Amniotic stem cell (primary cell): Measurements from ENCODE around the gene PPIG.
"Not testable (repeated sequence)": the region's sequence is repeated elsewhere in the genome, so short reads cannot be mapped to it uniquely, and the experiment has no call there.

ENCODE experiments used
- DNase-seq: peaks from one replicate; lab custom pipeline; 2025; lab: John Stamatoyannopoulos, UW

PPIG gene

DNA sequence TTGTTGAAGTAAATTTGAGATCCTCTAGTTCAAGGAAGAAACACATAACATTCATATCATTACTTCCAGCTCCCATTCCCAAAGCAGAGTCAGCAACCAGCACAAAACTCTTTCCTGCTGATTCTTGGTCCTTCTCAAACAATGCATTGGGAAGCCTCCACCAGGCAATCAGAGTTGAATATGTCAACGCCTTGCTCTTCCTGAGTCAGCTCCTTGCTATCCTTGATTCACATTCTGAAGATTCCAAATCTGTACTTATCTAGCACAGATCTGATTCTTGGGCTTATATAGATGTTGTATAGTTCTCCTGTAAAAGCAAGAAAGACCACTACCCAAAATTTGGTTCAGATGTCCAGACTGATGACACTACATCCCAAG is 80.4 kb downstream of the PPIG start:
- no peak for DNase-seq

DNA sequence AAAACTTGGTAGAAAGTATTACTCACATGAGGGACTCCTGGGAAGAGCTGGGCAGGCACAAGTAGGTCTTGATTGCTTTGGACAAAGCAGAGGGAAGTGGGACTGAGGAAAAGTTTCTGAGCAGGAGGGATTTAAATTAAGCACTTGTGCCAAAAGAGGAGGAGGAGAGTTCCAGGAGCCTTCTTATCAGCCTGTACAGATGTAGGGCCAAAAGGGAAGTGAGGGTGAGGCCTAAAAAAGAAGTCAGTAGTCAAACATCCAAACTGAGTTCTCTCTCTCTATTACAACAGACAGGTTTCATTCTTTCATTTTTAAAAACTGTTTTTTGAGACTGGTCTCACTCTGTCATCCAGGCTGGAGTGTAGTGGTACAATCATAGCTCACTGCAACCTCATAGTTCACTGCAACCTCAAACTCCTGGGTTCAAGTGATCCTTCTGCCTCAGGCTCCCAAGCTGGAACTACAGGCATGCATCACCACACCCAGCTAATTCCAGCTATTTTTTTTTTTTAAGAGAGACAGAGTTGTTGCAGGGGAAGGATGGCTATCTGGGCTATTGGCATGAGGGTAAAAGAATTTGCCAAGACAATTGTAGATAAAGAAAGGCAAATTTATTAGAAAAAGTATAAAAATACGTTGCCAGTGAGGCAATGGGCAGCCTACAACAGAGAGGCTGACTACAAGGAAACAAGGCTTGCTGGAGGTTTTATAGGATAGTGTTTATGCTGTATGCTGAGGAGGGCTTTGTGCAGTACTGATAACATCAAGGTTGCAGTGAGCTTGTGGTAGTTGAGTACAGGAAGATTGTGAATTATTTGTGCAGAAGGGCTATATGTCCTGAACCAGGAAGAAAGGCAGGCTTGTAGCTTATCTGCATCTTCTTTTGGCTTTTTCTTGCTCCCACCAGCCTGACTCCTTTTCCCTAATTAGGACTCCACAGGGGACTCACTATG is 81.1 kb downstream of the PPIG start:
- no peak for DNase-seq

DNA sequence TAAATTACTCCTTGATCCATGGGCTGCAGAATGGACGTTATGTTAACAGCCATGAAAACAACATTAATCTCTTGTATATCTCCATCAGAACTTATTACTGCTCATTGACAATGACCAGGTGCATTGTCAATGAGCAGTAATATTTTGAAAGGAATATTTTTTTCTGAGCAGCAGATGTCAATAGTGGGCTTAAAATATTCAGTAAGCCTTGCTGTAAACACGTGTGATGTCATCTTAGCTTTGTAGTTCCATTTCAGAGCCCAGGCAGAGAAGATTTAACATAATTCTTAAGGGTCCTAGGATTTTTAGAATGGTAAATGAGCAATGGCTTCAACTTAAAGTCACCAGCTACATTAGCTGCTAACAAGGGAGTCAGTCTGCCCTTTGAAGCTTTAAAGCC is 83.4 kb downstream of the PPIG start:
- DNase-seq, result no peak

DNA sequence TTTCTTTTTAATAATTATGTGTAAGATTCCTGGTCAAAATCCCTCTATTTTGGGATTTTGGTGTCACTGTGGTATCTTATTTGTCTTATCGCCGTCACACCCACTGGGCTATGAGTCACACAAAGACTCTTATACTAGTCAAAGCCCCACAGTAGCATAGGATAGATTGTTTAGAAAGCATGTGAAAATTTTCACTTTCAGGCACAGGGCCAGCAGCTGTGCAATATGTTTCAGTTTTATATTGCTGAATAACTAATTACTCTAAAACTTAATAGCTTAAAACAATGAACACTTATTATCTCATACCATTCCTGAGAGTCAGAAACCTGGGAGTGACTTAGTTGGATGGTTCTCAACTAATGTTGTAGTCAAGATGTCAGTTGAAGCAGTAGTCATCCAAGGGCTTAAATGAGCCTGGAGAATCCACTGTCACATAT is 86.1 kb downstream of the PPIG start:
- DNase-seq, result no peak

DNA sequence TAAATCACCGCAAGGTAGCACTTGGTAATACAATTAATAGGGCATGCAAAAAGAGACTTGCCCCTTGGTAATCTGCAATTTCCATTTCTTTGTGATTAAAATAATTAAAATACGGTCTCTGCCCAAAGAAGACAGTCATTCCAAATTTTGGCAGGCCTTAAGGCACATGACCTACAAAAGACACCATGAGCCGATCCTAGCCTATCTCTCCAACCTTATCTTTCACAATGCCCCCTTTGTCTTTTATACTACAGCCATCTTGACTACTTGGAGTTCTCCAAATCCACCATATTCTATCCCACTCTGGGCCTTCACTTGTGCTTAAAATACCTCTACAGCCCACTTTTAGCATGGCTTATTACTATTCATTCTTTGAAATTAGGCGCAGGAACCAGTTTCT is 86.8 kb downstream of the PPIG start:
- no peak for DNase-seq

DNA sequence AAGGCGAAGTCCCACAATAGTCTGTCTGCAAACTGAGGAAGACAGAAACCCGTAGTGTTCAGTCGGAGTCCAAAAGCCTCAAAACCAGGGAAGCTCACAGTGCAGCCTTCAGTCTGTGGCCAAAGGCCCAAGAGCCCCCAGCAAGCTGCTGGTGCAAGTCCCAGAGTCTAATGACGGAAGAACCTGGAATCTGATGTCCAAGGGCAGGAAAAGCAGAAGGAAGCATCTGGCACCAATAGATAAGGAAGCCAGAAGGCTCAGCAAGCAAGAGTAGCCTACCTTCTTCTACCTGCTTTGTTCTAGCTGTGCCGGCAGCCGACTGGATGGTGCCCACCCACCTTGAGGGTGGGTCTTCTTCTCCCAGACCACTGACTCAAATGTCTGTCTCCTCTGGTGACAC is 88.3 kb downstream of the PPIG start:
- DNase-seq, result no peak

DNA sequence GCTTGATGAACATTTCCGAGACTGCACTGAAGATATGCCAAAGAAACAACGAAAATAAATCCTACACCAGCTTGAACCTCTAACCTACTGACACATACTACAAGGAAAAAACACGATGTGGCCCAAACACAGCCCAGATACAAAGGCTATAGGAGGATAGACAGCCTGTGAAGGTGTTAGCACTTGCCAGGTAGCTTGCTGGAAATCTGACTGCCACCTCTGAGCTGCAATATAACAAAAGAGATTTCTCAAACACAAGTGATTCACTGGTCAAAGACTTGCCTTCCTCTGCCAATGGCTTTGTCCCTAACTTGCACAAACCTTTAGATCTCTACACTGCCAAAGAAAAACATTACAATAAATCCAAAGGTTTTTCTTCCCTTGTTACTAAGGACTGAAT is 89.0 kb downstream of the PPIG start:
- no peak for DNase-seq

DNA sequence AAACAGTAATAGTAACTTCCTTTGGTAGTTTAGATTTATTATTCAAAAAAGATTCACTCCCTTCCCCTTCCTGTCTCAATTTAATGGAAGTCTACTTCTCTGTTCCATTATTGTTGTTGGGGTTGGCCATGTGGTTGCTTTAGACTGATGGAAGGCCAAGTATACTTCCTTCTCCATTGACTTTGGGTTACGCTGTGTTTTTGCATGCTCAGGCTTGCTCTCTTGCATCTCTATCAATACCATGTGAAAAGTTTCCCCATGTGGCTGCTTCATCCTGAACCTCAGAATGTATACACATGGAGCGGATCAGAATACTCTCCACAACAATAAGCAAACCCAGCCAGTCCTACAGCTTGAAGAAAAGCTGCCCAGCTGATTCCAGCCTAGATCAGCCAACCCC is 89.8 kb downstream of the PPIG start:
- no peak for DNase-seq

DNA sequence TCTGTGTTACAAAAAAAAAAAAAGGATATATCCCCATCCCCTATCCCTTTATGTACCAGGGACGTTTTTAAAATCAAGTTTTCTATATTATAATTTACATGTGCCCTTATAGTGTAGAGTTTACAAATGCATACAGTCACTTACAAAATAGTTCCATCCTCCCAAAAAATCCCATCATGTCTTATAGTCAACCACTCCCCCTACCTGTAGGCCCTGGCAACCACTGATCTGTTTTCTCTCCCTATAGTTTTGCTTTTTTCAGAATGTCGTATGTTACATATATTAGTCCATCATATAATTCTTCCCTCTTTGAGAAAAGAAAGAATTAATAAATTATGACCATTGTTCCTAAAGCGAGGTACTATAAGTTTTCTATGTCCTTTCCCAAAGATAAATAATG is 92.2 kb downstream of the PPIG start:
- DNase-seq, result no peak

DNA sequence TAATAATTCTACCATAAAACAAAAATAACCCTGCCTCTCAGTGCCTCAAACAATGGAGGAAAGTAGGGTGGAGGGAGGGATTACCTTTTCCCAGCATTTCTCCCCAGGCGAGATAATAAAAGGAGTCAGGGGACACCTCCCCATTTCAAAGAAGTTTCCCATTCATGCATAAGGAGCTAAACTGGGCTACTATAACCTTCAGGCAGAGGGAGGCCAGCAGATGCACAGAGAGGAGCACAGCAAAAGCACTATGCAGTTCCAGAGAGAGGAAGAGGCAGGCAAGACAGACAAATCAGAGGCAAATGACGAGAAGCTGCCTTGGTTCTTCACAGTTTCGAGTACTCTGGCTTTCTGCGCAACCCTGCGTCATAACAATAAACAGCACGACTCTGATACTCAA is 92.7 kb downstream of the PPIG start:
- no peak for DNase-seq

DNA sequence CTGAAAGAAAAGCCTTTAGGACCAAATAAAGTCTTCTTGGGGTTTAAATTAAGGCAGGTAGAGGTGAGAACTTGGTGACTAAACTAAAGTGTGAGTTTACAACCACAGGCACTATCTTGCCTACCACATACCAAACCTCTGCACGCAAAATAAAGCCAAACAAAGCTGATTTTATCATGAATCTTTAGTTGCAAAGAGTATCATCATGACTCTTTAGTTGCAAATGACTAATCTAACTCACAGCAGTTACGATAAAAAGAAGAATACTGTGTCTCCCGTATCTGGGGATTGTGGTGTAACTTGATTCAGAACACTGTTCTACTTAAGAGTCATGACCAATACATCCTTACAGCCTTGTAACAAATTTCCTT is 98.9 kb downstream of the PPIG start:
- DNase-seq, result no peak

DNA sequence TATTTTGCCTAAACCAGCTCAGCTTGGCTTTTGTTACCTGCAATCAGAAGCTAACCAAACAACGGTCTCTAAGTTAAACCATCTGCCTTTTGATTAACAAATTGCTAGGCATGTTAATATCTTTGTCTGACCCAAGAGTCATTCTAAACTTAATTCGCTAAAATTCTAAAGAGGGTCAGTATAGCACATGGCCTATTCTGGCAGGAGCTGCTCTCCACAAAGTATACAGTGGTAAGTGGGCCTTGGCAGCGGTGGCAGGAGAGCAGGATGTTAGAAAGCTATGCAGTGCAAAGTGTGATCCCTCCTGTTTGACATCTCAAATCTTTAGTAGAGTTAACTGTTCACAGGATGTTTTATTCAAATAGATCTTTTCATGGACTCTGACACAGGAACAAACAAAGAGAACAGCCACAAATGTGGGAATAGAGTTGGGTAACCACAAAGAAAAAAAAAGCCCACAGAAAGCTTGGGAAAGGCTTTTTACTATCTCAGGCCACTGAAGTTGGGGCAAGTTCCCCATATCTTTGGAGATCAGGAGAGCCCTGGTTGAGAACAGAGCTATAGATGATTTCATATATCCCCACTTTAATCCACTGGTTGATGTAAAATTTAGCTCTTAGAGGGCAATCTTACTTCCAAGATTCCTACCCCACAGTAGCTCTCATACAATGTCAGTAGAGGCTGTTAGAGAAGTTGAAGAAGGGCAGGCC is 99.4 kb downstream of the PPIG start:
- DNase-seq, result no peak

DNA sequence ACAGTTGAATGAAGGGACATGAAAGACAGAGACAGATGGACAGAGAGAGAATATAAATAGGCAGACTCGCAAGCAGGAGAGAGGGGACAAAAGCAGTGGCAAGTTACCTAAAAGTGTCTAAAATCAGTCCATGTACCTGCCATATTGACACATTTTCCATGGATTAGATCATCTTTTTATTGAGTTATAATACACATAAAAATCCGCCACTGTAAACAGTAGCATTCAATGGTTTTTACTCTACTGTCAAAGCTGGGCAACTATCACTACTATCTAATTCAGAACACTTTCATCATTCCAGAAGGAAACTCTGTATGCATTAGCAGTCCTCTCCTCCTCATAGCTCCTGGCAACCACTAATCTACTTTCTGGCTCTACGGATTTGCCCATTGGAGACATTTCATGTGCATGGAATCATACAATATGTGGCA is 100.0 kb downstream of the PPIG start:
- no peak for DNase-seq

DNA sequence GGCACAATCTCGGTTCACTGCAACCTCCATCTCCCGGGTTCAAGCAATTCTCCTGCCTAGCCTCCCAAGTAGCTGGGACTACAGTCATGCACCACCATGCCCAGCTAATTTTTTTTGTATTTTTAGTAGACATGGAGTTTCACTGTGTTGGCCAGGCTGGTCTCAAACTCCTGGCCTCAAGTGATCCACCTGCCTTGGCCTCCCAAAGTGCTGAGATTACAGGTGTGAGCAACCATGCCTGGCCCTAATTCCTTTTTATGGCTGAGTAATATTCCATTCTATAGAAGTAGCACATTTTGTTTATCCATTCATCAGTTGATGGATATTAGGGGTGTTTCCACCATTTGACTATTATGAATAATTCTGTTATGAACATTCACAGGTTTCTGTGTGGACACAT is 100.6 kb downstream of the PPIG start:
- not testable (repeated sequence) for DNase-seq

DNA sequence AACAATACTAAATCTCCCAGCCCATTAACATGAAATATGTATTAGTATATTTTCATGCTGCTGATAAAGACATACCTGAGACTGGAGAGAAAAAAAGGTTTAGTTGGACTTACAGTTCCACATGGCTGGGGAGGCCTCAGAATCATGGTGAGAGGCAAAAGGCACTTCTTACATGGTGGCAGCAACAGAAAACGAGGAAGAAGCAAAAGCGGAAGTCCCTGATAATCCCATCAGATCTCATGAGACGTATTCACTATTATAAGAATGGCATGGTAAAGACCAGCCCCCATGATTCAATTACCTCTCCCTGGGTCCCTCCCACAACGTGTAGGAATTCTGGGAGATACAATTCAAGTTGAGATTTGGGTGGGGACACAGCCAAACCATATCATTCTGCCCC is 102.7 kb downstream of the PPIG start:
- not testable (repeated sequence) for DNase-seq

DNA sequence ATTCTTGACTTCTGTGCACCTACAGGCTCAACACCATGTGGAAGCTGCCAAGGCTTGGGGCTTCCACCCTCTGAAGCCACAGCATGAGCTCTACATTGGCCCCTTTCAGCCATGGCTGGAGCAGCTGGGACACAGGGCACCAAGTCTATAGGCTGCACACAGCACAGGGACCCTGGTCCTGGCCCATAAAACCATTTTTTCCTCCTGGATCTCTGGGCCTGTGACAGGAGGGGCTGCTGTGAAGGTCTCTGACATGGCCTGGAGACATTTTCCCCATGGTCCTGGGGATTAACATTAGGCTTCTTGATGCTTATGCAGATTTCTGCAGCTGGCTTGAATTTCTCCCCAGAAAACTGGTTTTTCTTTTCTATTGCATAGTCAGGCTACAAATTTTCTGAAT is 103.8 kb downstream of the PPIG start:
- DNase-seq, result not testable (repeated sequence)

DNA sequence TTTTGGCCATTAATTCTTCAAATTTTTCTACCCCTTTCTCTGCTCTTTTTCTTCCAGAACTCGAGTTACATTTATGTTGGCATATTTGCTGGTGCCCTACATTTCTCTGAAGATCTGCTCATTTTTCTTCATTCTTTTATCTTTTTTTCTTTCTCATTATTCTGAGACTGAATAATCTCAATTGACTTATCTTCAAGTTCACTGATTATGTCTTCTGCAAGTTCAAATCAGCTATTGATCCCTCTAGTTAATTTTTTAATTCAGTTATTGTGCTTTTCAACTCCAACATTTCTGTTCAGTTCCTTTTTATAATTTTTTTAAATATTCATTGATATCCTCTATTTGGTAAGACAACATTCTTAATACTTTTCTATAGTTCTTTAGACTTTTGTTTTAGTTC is 106.8 kb downstream of the PPIG start:
- no peak for DNase-seq
